Measurements from ENCODE around the gene GP2. TPM values are rescaled to one million over a fixed set of nuclear protein-coding genes. Genes with fewer than 3 reads are reported as not detected.

Gene GP2
- total and polyA plus RNA-seq, 4 donors, result 4.3 to 6.4 (median 5.1) TPM

Other genes with a start within 250 kb of the GP2 start
- not detected for gene UMOD, start 25.2 kb upstream of the GP2 start, total RNA-seq
- not detected for gene UMOD, start 25.2 kb upstream of the GP2 start, polyA plus RNA-seq
- gene PDILT, start 77.2 kb upstream of the GP2 start, total RNA-seq, result not detected
- gene PDILT, start 77.2 kb upstream of the GP2 start, polyA plus RNA-seq, result not detected
- 1 to 10 TPM; 2.6 to 5.8 TPM for gene ACSM5, start 82.0 kb upstream of the GP2 start, total RNA-seq
- 1 to 10 TPM; 1.6 to 9.4 TPM for gene ACSM5, start 82.0 kb upstream of the GP2 start, polyA plus RNA-seq
- not detected for gene ACSM2A, start 124.0 kb upstream of the GP2 start, total RNA-seq
- not detected for gene ACSM2A, start 124.0 kb upstream of the GP2 start, polyA plus RNA-seq
- not detected for gene ACSM2B, start 248.9 kb upstream of the GP2 start, total RNA-seq
- gene ACSM2B, start 248.9 kb upstream of the GP2 start, polyA plus RNA-seq, result not detected

Data from aorta (tissue), 4 donors.